Measurements from ENCODE around the gene SAMD4A. TPM values are rescaled to one million over a fixed set of nuclear protein-coding genes. Genes with fewer than 3 reads are reported as not detected.

Gene SAMD4A
- total and polyA plus RNA-seq, 8 donors: 2.9 to 12.2 (median 9.4) TPM

GRCh38 chr14:54568821-54569595 lies 2.1 kb downstream of the SAMD4A start:
- intact Hi-C loops (cut with DNase I): loop anchor here in 1 of 3 donors (5.0 kb wide), 1 partner anchor 123 kb away; no protein-coding TSS in a partner anchor

GRCh38 chr14:54570047-54570446 lies 3.1 kb downstream of the SAMD4A start:
- Histone ChIP-seq H3K4me1 (peaks cover 0 to 4% (median 0%) of the 10 kb centered on the region in 3 donors), H3K27me3 (no peaks in the 10 kb centered on the region), H3K4me3 (no peak overlapping the region), H3K9me3 (no peaks in the 10 kb centered on the region), H3K36me3 (no peaks in the 10 kb centered on the region), H3K27ac (no peak overlapping the region)
- intact Hi-C loops (cut with DNase I): loop anchor here in 2 of 3 donors (5.0 to 10.0 kb wide), 4 partner anchors 112 to 202 kb away; no protein-coding TSS in a partner anchor
- no peak for TF ChIP-seq CTCF (IDR thresholded peaks at IDR 0.05)
- ATAC-seq (no peak), FAIRE-seq (no peak), DNase-seq (no peak)
- WGBS, 2 donors: 76 to 86% methylated on average over 5 of the region's 5 CpGs

More at GRCh38 chr14:54568821-54569595, 2.1 kb downstream of the SAMD4A start:
- ATAC-seq (no peak), FAIRE-seq (no peak), DNase-seq (no peak)
- H3K9me3 ChIP-seq: no peaks in the 10 kb centered on the region
- H3K4me1 ChIP-seq: peaks cover 0 to 5% (median 4%) of the 10 kb centered on the region in 3 donors
- no peaks in the 10 kb centered on the region for H3K27me3 ChIP-seq
- no peak for TF ChIP-seq CTCF (IDR thresholded peaks at IDR 0.05)
- H3K27ac ChIP-seq: no peak overlapping the region
- H3K4me3 ChIP-seq: no peak overlapping the region
- WGBS, 2 donors: 81 to 84% methylated on average over 13 of the region's 13 CpGs
- H3K36me3 ChIP-seq: no peaks in the 10 kb centered on the region

- no peak for FAIRE-seq
- 83 to 87% methylated on average over 5 of the region's 5 CpGs for WGBS, 2 donors
Observed at GRCh38 chr14:54570631-54571415, 3.9 kb downstream of the SAMD4A start.

GRCh38 chr14:54572316-54572715 lies 5.4 kb downstream of the SAMD4A start:
- Histone ChIP-seq H3K4me3 (no peak overlapping the region), H3K36me3 (no peaks in the 10 kb centered on the region), H3K27ac (no peak overlapping the region), H3K9me3 (no peaks in the 10 kb centered on the region), H3K4me1 (peaks cover 0 to 4% (median 0%) of the 10 kb centered on the region in 3 donors), H3K27me3 (no peaks in the 10 kb centered on the region)
- FAIRE-seq (no peak), ATAC-seq (no peak), DNase-seq (no peak)
- no peak for TF ChIP-seq CTCF (IDR thresholded peaks at IDR 0.05)
- 95 to 98% methylated on average over 2 of the region's 2 CpGs for WGBS, 2 donors
- intact Hi-C loops (cut with DNase I): loop anchor here in 2 of 3 donors (5.0 to 10.0 kb wide), 4 partner anchors 110 to 200 kb away; no protein-coding TSS in a partner anchor

More at GRCh38 chr14:54570631-54571415, 3.9 kb downstream of the SAMD4A start:
- Histone ChIP-seq H3K9me3 (no peaks in the 10 kb centered on the region), H3K4me3 (no peak overlapping the region), H3K27me3 (no peaks in the 10 kb centered on the region), H3K36me3 (no peaks in the 10 kb centered on the region), H3K27ac (no peak overlapping the region), H3K4me1 (peaks cover 0 to 4% (median 0%) of the 10 kb centered on the region in 3 donors)
- intact Hi-C loops (cut with DNase I): loop anchor here in 2 of 3 donors (5.0 to 10.0 kb wide), 4 partner anchors 111 to 201 kb away; no protein-coding TSS in a partner anchor
- no peak for TF ChIP-seq CTCF (IDR thresholded peaks at IDR 0.05)
- DNase-seq (no peak), ATAC-seq (no peak)
